Right lobe of liver (tissue), 4 donors: ENCODE results near the gene A4GALT.

Source experiments
- CTCF ChIP-seq, 4 donors: fragments of 200-600 bp in 3 of 4; fragments of 450-650 bp in 1 of 4; IDR thresholded peaks; one replicate each; pipeline versions ENCODE4 v1.5.1 to v1.8.0; 2016 to 2022; ENCODE audit warnings: antibody characterized with exemption in 4 of 4, mild to moderate bottlenecking in 2 of 4
- POLR2A ChIP-seq: fragments of 450-650 bp; IDR thresholded peaks from one replicate; pipeline ENCODE4 v1.6.1; 2017; ENCODE audit warnings: antibody characterized with exemption, mild to moderate bottlenecking
- donor health status: DM: no; HTN: no; CAD: no.
- donor health status: DM: no; HTN: no; CAD: no.
- donor health status: DM: no; HTN: yes; CAD: no.

GRCh38 chr22:42670921-42671709, 49.6 kb downstream of the A4GALT start:
- TF ChIP-seq CTCF (IDR thresholded peaks at IDR 0.05) (no peak), POLR2A (no peak)
